Astrocyte of the spinal cord (primary cell): ENCODE measurements around the gene CCDC192.
A peak's percentile ranks its signal among the peaks of the same experiment; 100 is the strongest.

Experiments
- DNase-seq: peaks from one replicate; pipeline ENCODE4 v3.0.0; 2011; ENCODE audit warnings: low read depth, low spot score
- H3K4me3 ChIP-seq: 2 replicates; pipeline ENCODE4 v1.5.1; 2011; ENCODE audit warnings: low read depth, mild to moderate bottlenecking, low read length, moderate library complexity
- CTCF ChIP-seq: IDR thresholded peaks from 2 replicates; pipeline ENCODE4 v1.5.1; 2012; ENCODE audit warnings: low read depth, mild to moderate bottlenecking, low read length, inconsistent platforms
- in situ Hi-C: cut with HindIII; loops from 2 replicates; pipeline ENCODE4 v1.10.0; 2017; ENCODE audit warnings: low sequenced_read_pairs

Gene CCDC192

GRCh38 chr5:127899214-127899610, 196.0 kb downstream of the CCDC192 start:
- TF ChIP-seq CTCF, result no peak
- DNase-seq, result no peak
- in situ Hi-C loops, result no loop called here
- no peak overlapping the region for H3K4me3 ChIP-seq

DNA sequence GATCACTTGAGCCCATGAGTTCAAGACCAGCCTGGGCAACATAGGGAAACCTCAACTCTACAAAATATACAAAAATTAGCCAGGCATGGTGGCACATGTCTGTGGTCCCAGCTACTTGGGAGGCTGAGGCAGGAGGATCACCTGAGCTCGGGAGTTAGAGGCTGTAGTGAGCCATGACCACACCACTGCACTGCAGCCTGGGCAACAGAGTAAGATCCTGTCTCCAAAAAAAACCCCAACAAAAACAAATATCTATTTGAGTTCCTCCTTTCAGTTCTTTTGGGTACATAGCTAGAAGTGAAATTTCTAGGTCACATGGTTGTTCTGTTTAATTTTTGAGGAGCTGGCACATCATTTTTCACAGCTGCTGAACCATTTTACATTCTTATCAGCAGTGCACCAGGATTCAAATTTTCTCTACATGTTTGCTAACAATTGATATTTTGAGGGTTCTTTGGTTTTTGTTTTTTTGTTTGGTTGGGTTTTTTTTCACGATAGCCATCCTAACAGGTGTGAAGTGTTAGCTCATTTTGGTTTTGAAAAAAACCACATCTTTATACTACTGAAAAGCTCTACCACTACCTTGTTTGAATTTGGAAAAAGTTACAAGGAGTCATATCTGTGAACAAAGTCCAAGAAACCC, 203.5 kb downstream of the CCDC192 start:
- in situ Hi-C loops, result no loop called here
- TF ChIP-seq CTCF, result no peak
- H3K4me3 ChIP-seq, result no peak overlapping the region
- no peak for DNase-seq

DNA sequence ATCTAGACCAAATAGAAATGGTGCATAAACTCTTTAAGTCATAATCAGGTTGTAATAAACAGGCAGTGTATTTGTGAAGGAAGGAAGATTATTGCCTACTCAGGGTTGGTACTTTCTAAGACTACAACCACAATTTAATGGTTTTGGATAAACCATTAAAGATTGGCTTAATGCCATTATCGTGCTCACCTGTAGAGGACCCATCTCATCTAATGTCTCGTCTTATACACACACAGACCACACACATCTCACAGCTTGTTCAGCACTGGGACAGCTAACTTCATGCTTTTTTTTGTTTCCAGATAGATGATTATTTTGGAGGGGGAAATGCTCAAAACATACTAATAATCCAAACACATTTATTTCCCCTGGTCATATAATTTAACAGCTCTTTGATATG, 204.7 kb downstream of the CCDC192 start:
- DNase-seq, result no peak
- in situ Hi-C loops, result no loop called here
- no peak overlapping the region for H3K4me3 ChIP-seq
- no peak for TF ChIP-seq CTCF

- no peak overlapping the region for H3K4me3 ChIP-seq
- in situ Hi-C loops, result no loop called here
- peak; percentile 50 for DNase-seq
- peak; percentile 75 for TF ChIP-seq CTCF
Measured at GRCh38 chr5:127909066-127909465, 205.9 kb downstream of the CCDC192 start.

DNA sequence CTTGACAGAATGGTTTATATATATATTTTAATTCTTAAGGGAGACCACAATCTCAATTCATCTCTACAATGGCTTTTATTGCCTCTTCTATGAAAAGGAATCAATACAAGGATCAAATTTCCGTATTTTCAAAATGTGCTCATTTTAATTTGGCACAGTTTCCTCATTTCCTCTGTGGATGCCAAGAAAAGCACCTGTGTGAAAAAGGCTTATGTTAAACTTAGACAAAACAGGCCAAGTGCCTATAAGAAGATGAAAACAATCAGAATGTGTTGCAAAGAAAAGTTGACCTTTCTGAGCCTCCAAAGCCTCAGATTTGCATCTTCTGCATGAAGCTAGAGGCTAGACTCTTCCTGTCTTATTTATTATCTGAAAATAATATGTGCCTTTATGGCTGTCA, 206.6 kb downstream of the CCDC192 start:
- in situ Hi-C loops, result no loop called here
- no peak for DNase-seq
- TF ChIP-seq CTCF, result no peak
- H3K4me3 ChIP-seq, result no peak overlapping the region

- no peak for DNase-seq
- no peak for TF ChIP-seq CTCF
- in situ Hi-C loops, result no loop called here
- no peak overlapping the region for H3K4me3 ChIP-seq
Measured at GRCh38 chr5:127910307-127910956, 207.2 kb downstream of the CCDC192 start.

- no peak for TF ChIP-seq CTCF
- in situ Hi-C loops, result no loop called here
Measured at GRCh38 chr5:127911619-127912018, 208.4 kb downstream of the CCDC192 start.

More at GRCh38 chr5:127911619-127912018, 208.4 kb downstream of the CCDC192 start:
- no peak for DNase-seq
- no peak overlapping the region for H3K4me3 ChIP-seq
